ENCODE measurements around the gene ACR. TPM values are rescaled to one million over a fixed set of nuclear protein-coding genes. Genes with fewer than 3 reads are reported as not detected.
A peak's percentile ranks its signal among the peaks of the same experiment; 100 is the strongest.

The ACR gene
- total RNA-seq, 4 donors from 2014 or later = 0.27 to 1.4 TPM; not detected in 2

- no peak for DNase-seq
- no peak for TF ChIP-seq POLR2A (IDR thresholded peaks at IDR 0.05)
- TF ChIP-seq, protein P1, sequence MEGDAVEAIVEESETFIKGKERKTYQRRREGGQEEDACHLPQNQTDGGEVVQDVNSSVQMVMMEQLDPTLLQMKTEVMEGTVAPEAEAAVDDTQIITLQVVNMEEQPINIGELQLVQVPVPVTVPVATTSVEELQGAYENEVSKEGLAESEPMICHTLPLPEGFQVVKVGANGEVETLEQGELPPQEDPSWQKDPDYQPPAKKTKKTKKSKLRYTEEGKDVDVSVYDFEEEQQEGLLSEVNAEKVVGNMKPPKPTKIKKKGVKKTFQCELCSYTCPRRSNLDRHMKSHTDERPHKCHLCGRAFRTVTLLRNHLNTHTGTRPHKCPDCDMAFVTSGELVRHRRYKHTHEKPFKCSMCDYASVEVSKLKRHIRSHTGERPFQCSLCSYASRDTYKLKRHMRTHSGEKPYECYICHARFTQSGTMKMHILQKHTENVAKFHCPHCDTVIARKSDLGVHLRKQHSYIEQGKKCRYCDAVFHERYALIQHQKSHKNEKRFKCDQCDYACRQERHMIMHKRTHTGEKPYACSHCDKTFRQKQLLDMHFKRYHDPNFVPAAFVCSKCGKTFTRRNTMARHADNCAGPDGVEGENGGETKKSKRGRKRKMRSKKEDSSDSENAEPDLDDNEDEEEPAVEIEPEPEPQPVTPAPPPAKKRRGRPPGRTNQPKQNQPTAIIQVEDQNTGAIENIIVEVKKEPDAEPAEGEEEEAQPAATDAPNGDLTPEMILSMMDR (IDR thresholded peaks at IDR 0.05) = no peak
- H3K36me3 ChIP-seq = no peaks in the 10 kb centered on the region
- intact Hi-C loops (cut with DNase I) = no loop called here
- no peaks in the 10 kb centered on the region for H3K27me3 ChIP-seq
- peaks cover 7 to 10% of the 10 kb centered on the region in 2 donors for H3K4me1 ChIP-seq
- no peaks in the 10 kb centered on the region for H3K9me3 ChIP-seq
- no peak overlapping the region for H3K27ac ChIP-seq
- 86 to 94% methylated on average over 23 to 25 of the region's 37 CpGs for whole genome bisulfite sequencing, 2 donors
- H3K4me3 ChIP-seq (replicated peaks in 1 of 3) = no peak overlapping the region
These were observed 33.3 kb upstream of the ACR start for GRCh38 chr22:50704510-50705218.

DNA sequence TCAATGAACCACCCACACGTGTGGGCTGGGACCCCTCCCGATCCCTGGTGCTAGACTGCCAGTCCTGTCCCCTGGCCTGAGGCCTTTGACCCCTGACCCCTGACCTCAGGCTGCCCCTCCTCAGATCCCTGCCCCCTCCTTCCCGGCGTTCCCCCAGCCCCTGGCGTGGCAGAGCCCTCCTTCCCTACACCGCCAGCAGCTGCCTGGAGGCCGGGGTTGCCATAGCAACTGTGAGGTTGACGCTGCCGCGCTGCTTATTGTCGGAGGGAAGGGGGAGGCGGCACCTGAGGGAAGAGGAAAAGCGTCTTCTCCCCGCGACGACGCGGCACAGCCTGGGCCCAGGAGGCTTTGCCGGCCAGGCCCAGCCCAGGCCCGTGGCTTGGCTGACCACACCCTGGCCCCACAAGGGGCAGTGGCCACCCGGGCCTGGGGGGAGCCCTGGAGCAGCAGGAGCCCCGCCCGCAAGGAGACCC lies 32.7 kb upstream of the ACR start:
- Histone ChIP-seq H3K4me1 (peaks cover 7 to 10% of the 10 kb centered on the region in 2 donors), H3K4me3 (replicated peaks in 1 of 3) (no peak overlapping the region), H3K27ac (no peak overlapping the region), H3K27me3 (no peaks in the 10 kb centered on the region), H3K9me3 (no peaks in the 10 kb centered on the region), H3K36me3 (no peaks in the 10 kb centered on the region)
- no peak for TF ChIP-seq POLR2A (IDR thresholded peaks at IDR 0.05)
- TF ChIP-seq, protein P1 (IDR thresholded peaks at IDR 0.05) = no peak
- peak; percentile 76 to 85 for DNase-seq
- 12 to 41% methylated on average over 6 to 13 of the region's 23 CpGs for WGBS, 2 donors
- intact Hi-C loops (cut with DNase I) = no loop called here

DNA sequence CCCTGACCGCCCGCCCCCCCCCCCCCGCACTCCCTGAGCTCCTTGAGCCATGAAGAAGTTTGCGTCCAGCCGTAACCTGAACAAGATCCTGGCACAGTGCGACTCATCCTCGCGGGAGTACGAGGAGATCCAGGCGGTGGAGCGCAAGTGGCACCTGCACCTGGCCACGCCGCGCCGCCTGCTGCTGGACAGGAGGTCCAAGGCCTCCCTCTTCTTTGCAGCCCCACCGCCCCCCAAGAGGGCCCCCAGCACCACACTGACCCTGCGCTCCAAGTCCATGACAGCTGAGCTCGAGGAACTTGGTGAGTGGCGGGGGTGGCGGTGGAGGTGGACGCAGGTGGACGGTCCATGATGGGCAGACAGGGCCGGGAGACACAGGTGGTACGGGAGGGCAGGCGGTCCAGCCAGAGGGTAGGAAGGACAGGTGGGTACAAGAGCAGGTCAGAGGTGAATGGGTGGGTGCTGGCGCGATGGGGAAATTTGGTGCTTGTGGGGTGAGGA lies 32.1 kb upstream of the ACR start:
- Histone ChIP-seq H3K27me3 (no peaks in the 10 kb centered on the region), H3K4me1 (peaks cover 7 to 10% of the 10 kb centered on the region in 2 donors), H3K9me3 (no peaks in the 10 kb centered on the region), H3K4me3 (replicated peaks in 1 of 3) (peak overlapping the region in 1 of 3 donors; percentile 4), H3K27ac (no peak overlapping the region), H3K36me3 (no peaks in the 10 kb centered on the region)
- TF ChIP-seq POLR2A (IDR thresholded peaks at IDR 0.05) = no peak
- TF ChIP-seq, protein P1 (IDR thresholded peaks at IDR 0.05) = no peak
- DNase-seq = peak; percentile 64 to 69
- 57 to 72% methylated on average over 15 to 22 of the region's 27 CpGs for WGBS, 2 donors
- intact Hi-C loops (cut with DNase I) = no loop called here

- no peaks in the 10 kb centered on the region for H3K27me3 ChIP-seq
- no peak overlapping the region for H3K27ac ChIP-seq
- H3K9me3 ChIP-seq = no peaks in the 10 kb centered on the region
- no peak for DNase-seq
- TF ChIP-seq, protein P1 (IDR thresholded peaks at IDR 0.05) = no peak
- TF ChIP-seq POLR2A (IDR thresholded peaks at IDR 0.05) = no peak
- H3K4me3 ChIP-seq (replicated peaks in 1 of 3) = no peak overlapping the region
- no peaks in the 10 kb centered on the region for H3K36me3 ChIP-seq
- intact Hi-C loops (cut with DNase I) = no loop called here
- peaks cover 7 to 10% of the 10 kb centered on the region in 2 donors for H3K4me1 ChIP-seq
- WGBS, 2 donors = 89 to 95% methylated on average over 14 of the region's 14 CpGs
These were observed 31.4 kb upstream of the ACR start for GRCh38 chr22:50706481-50707125.

DNA sequence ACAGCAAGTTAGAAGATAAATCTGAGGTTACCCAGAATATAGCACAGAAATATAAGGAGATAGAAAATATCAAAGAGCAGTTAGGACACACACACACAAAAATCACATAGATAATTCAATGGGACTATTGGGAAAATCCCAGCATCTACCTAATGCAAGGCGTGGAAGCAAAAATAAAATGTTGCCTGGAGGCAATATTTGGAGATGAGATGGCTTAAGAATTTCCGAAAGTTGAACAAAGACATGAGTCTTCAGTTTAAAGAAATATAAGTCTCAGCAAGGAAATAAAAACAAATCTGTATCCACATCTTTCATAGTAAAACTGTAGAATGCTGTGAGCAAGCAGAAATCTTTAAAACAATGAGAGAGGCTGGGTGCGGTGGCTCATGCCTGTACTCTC lies 29.5 kb upstream of the ACR start:
- no peaks in the 10 kb centered on the region for H3K36me3 ChIP-seq
- H3K9me3 ChIP-seq = no peaks in the 10 kb centered on the region
- H3K4me1 ChIP-seq = peaks cover 7 to 10% of the 10 kb centered on the region in 2 donors
- H3K27me3 ChIP-seq = no peaks in the 10 kb centered on the region
- TF ChIP-seq, protein P1 (IDR thresholded peaks at IDR 0.05) = no peak
- TF ChIP-seq POLR2A (IDR thresholded peaks at IDR 0.05) = no peak
- DNase-seq = no peak
- intact Hi-C loops (cut with DNase I) = no loop called here
- H3K4me3 ChIP-seq (replicated peaks in 1 of 3) = no peak overlapping the region
- 87 to 94% methylated on average over 3 of the region's 3 CpGs for WGBS, 2 donors
- H3K27ac ChIP-seq = no peak overlapping the region
